Endothelial cell of umbilical vein (primary cell): Measurements from ENCODE around the gene CFP.

Experiments used
- CTCF ChIP-seq, 2 donors: IDR thresholded peaks; 1 replicate in 1 of 2; 2 replicates in 1 of 2; pipeline ENCODE4 v1.5.1; 2011; ENCODE audit warnings: low read length in 2 of 2, mild to moderate bottlenecking in 2 of 2, moderate library complexity in 2 of 2, control low read depth in 1 of 2, inconsistent platforms in 1 of 2, low read depth in 1 of 2; ENCODE audit not compliant: insufficient read depth in 1 of 2; ENCODE audit errors: extremely low read depth in 1 of 2
- EZH2 ChIP-seq: IDR thresholded peaks from 2 replicates; pipeline ENCODE4 v1.6.1; 2012; ENCODE audit warnings: borderline replicate concordance, low read depth, mild to moderate bottlenecking, moderate library complexity, low read length, inconsistent platforms; ENCODE audit not compliant: severe bottlenecking
- FOS ChIP-seq: IDR thresholded peaks from 2 replicates; pipeline ENCODE4 v1.6.1; 2011; ENCODE audit warnings: mild to moderate bottlenecking, low read length, moderate library complexity, borderline replicate concordance; ENCODE audit not compliant: insufficient read depth
- GATA2 ChIP-seq: IDR thresholded peaks from 2 replicates; pipeline ENCODE4 v1.7.0; 2011; ENCODE audit warnings: low read depth, mild to moderate bottlenecking, moderate library complexity, mixed read lengths, low read length; ENCODE audit not compliant: insufficient read length, insufficient read depth
- JUN ChIP-seq: IDR thresholded peaks from 2 replicates; pipeline ENCODE4 v1.6.1; 2011; ENCODE audit warnings: borderline replicate concordance, low read depth; ENCODE audit not compliant: insufficient read length, insufficient read depth
- MAX ChIP-seq: IDR thresholded peaks from 2 replicates; pipeline ENCODE4 v1.6.1; 2011; ENCODE audit not compliant: insufficient read depth, insufficient read length
- MYC ChIP-seq: IDR thresholded peaks from one replicate; pipeline ENCODE4 v1.6.1; 2011; ENCODE audit warnings: mild to moderate bottlenecking, low read depth, low read length
- POLR2A ChIP-seq: IDR thresholded peaks from 2 replicates; pipeline ENCODE4 v1.6.1; 2012; ENCODE audit warnings: low read depth, mild to moderate bottlenecking, control low read depth, low read length
- POLR2AphosphoS5 ChIP-seq: IDR thresholded peaks from 2 replicates; pipeline ENCODE4 v1.6.1; 2012; ENCODE audit warnings: low read depth, mild to moderate bottlenecking, control low read depth, low read length, moderate library complexity; ENCODE audit not compliant: insufficient read depth

GRCh38 chrX:47577901-47578300 is 51.8 kb downstream of the CFP start:
- no peak for TF ChIP-seq CTCF (IDR thresholded peaks at IDR 0.05; ENCODE audit: extremely low read depth in 1 of 2, insufficient read depth in 1 of 2, low read depth in 1 of 2, low read length in 2 of 2)
- TF ChIP-seq EZH2, result no peak
- TF ChIP-seq POLR2A, result no peak
- no peak for TF ChIP-seq JUN
- no peak for TF ChIP-seq POLR2AphosphoS5
- no peak for TF ChIP-seq GATA2
- TF ChIP-seq MYC, result no peak
- no peak for TF ChIP-seq FOS
- no peak for TF ChIP-seq MAX
